ENCODE results near the gene N4BP3.

The N4BP3 gene

DNA sequence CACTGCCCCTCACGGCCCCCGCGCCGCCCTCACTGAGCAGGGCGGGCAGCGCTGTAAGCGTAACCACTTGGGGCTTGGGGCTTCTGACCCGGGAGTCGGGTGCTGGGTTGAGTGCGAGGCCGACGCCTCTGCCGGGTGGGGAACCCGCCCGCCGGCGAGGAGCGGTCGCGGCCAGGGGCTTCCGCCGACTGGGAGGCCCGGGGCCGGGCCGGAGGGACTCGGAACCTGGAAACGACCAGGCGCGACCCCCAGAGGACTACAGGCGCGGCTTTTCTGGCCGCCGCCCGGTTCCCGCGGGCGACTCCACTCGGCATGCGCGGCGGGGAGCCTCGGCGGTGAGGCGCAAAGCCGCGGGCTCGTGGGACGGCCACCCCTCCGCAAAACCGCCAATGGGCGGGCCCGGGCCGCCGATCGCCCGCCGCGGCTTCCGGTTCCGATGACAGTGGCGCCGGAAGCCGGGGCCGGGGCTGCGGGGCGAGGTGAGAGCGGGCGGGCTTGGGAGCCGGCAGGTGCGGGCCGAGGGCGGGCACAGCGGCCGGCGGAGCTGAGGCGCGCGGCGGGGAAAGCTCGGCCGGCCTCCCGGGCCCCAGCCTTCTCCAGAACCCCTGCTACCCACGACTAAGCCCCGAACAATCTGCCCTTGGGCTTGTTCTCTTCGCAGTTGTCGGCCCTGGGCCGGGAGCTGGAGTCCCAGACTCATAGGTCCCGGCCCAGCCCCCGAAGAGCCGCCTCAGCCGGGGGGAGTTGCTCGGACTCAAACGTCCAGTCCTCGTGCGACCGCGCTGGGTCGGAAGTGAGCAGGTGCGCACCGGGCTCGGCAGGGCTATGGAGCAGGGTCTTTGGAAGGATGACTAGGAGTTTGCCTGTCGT lies 17.5 kb downstream of the N4BP3 start, which contains the start of gene RMND5B:
RMND5B (plus strand) TSS at position 439 of the 870 bp plus-strand sequence. CDS start 7,106 bp downstream, outside the sequence.
- TF ChIP-seq, protein P1, sequence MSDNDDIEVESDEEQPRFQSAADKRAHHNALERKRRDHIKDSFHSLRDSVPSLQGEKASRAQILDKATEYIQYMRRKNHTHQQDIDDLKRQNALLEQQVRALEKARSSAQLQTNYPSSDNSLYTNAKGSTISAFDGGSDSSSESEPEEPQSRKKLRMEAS (IDR thresholded peaks at IDR 0.05; ENCODE audit: low read depth, low read length) = peak; percentile 27; the same call in 1 of the 2 replicates
- TF ChIP-seq POLR2A (IDR thresholded peaks at IDR 0.05; ENCODE audit: extremely low read depth, insufficient read length) (peak; percentile 50), MYC (IDR thresholded peaks at IDR 0.05; ENCODE audit: low read depth, low read length) (no peak)
- TF ChIP-seq, protein P2, sequence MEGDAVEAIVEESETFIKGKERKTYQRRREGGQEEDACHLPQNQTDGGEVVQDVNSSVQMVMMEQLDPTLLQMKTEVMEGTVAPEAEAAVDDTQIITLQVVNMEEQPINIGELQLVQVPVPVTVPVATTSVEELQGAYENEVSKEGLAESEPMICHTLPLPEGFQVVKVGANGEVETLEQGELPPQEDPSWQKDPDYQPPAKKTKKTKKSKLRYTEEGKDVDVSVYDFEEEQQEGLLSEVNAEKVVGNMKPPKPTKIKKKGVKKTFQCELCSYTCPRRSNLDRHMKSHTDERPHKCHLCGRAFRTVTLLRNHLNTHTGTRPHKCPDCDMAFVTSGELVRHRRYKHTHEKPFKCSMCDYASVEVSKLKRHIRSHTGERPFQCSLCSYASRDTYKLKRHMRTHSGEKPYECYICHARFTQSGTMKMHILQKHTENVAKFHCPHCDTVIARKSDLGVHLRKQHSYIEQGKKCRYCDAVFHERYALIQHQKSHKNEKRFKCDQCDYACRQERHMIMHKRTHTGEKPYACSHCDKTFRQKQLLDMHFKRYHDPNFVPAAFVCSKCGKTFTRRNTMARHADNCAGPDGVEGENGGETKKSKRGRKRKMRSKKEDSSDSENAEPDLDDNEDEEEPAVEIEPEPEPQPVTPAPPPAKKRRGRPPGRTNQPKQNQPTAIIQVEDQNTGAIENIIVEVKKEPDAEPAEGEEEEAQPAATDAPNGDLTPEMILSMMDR (IDR thresholded peaks at IDR 0.05; ENCODE audit: low read depth, low read length) = no peak
- H3K4me3 ChIP-seq (ENCODE audit: low read depth, low read length) = peak within 1 kb of the TSS; percentile 70
- DNase-seq (ENCODE audit: low read depth) = peak; percentile 87

DNA sequence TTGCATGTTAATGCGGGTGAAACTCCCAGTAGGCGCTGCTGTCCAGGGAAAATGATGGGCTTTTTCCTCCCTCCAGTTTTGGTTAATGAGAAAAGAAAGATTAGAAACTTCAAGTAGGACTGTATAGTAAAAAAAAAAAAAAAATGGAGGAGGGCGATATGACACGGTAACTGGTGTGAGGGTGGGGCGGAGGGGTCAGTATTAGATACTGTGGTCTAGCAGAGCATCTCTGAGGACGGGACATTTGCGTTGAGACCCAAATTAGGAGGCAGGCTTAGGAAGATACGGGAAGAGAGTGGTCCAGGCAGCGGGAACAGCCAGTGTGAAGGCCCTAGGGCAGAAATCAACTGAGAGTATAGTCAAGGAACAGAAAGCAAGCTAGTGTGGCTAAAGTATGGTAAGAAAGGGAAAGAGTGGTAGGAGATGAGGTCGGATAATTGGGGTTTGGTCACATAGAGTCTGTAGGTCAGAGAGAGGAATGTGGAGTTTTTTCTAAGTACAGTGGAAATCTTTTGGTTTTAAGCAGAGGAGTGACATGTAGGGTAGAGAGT lies 18.2 kb downstream of the N4BP3 start:
- no peak for DNase-seq (ENCODE audit: low read depth)
- H3K4me3 ChIP-seq (ENCODE audit: low read depth, low read length) = peak overlapping the region; percentile 70
- TF ChIP-seq, protein P2 (IDR thresholded peaks at IDR 0.05; ENCODE audit: low read depth, low read length) = no peak
- TF ChIP-seq POLR2A (IDR thresholded peaks at IDR 0.05; ENCODE audit: extremely low read depth, insufficient read length) = no peak
- TF ChIP-seq MYC (IDR thresholded peaks at IDR 0.05; ENCODE audit: low read depth, low read length) = 0 out of 2 replicates have a peak, but pooled peaks have one; percentile 22
- TF ChIP-seq, protein P1 (IDR thresholded peaks at IDR 0.05; ENCODE audit: low read depth, low read length) = no peak

DNA sequence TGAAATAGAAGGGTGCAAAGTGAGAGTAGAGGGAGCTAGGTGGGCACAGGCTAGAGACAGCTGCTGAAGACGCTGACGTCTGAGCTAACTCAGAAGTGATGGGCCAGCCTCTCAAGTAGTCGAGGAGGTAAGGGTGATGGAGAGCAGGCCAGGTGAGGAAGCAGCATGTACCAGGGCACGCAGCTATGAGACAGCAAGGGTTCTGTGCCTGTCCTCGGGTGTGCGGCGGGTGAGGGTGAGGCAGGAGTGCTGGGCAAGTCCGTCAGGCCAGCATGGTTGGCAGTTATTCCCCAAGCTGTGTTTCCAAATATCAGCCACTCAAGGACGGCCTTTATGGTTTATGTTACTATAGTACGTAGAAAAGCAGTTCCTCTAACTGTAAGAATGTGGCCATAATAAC lies 23.7 kb downstream of the N4BP3 start:
- TF ChIP-seq MYC (IDR thresholded peaks at IDR 0.05; ENCODE audit: low read depth, low read length) (no peak), POLR2A (IDR thresholded peaks at IDR 0.05; ENCODE audit: extremely low read depth, insufficient read length) (no peak)
- TF ChIP-seq, protein P1 (IDR thresholded peaks at IDR 0.05; ENCODE audit: low read depth, low read length) = no peak
- TF ChIP-seq, protein P2 (IDR thresholded peaks at IDR 0.05; ENCODE audit: low read depth, low read length) = no peak
- no peak for DNase-seq (ENCODE audit: low read depth)
- H3K4me3 ChIP-seq (ENCODE audit: low read depth, low read length) = no peak overlapping the region

DNA sequence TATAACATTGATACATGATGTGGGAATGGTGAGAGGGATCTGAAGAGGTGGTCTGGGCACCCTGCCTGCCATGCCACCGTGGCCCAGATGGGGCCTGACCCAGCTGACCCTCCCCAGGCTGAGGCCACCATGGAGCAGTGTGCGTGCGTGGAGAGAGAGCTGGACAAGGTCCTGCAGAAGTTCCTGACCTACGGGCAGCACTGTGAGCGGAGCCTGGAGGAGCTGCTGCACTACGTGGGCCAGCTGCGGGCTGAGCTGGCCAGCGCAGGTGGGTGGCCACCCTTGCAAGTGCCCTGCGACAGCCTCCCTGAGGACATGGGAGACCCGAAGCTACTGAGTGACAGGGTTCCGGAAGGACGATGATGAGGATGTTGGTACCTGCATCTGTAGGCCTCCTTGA lies 24.7 kb downstream of the N4BP3 start:
- no peak overlapping the region for H3K4me3 ChIP-seq (ENCODE audit: low read depth, low read length)
- no peak for TF ChIP-seq MYC (IDR thresholded peaks at IDR 0.05; ENCODE audit: low read depth, low read length)
- TF ChIP-seq, protein P1 (IDR thresholded peaks at IDR 0.05; ENCODE audit: low read depth, low read length) = no peak
- TF ChIP-seq, protein P2 (IDR thresholded peaks at IDR 0.05; ENCODE audit: low read depth, low read length) = no peak
- no peak for TF ChIP-seq POLR2A (IDR thresholded peaks at IDR 0.05; ENCODE audit: extremely low read depth, insufficient read length)
- DNase-seq (ENCODE audit: low read depth) = no peak

DNA sequence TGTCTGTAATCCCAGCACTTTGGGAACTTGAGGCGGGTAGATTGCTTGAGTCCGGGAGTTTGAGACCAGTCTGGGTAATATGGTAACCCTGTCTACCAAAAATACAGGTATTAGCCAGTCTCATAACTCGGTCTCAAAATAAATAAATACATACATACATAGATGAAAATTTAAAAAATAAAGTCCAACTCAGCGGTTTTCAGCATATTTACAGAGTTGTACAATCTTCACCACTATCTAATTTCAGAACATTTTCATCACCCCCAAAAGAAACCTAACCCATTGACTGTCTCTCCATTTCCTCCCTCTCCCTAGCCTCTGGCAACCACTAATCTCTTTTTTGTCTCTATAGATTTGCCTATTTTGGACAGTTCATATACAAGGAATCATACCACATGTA lies 28.2 kb downstream of the N4BP3 start:
- no peak for DNase-seq (ENCODE audit: low read depth)
- TF ChIP-seq MYC (IDR thresholded peaks at IDR 0.05; ENCODE audit: low read depth, low read length) (no peak), POLR2A (IDR thresholded peaks at IDR 0.05; ENCODE audit: extremely low read depth, insufficient read length) (no peak)
- TF ChIP-seq, protein P1 (IDR thresholded peaks at IDR 0.05; ENCODE audit: low read depth, low read length) = no peak
- TF ChIP-seq, protein P2 (IDR thresholded peaks at IDR 0.05; ENCODE audit: low read depth, low read length) = no peak
- no peak overlapping the region for H3K4me3 ChIP-seq (ENCODE audit: low read depth, low read length)

Measured in NB4 (cell line).